Epithelial cell of proximal tubule (primary cell): Measurements from ENCODE around the gene TXNDC17. TPM values are rescaled to one million over a fixed set of nuclear protein-coding genes. Genes with fewer than 3 reads are reported as not detected.
"Not testable (repeated sequence)": the region's sequence is repeated elsewhere in the genome, so short reads cannot be mapped to it uniquely, and the experiment has no call there.

ENCODE experiments used
- DNase-seq: peaks from one replicate; pipeline ENCODE4 v3.0.0-alpha.2; 2011; ENCODE audit warnings: low read depth
- H3K4me3 ChIP-seq: 2 replicates; pipeline ENCODE4 v1.5.1; 2011; ENCODE audit warnings: low read depth, mild to moderate bottlenecking, low read length
- CTCF ChIP-seq: conservative IDR thresholded peaks from 2 replicates; pipeline ENCODE4 v1.5.1; 2012; ENCODE audit warnings: low read depth, mild to moderate bottlenecking, low read length
- total RNA-seq: library from RNA; depleted of rRNA; stranded (reverse); fragments of >200 nt; gene quantifications from 2 replicates; pipeline ENCODE4 v1.2.3, GENCODE V29; 2015

TXNDC17 gene
- total RNA-seq = 351 and 501 TPM in 2 replicates

GRCh38 chr17:6640536-6641246 is at the start of gene TXNDC17, which contains the start of gene KIAA0753:
TSS of gene TXNDC17 (plus strand) at chr17:6641060. CDS start at chr17:6641083, 23 bp downstream.
TSS of gene KIAA0753 (minus strand) at chr17:6640711. CDS start at chr17:6635103, 5,608 bp downstream.
- TF ChIP-seq CTCF = no peak
- DNase-seq = peak; percentile 46
- peak within 1 kb of the TSS; percentile 98 for H3K4me3 ChIP-seq

GRCh38 chr17:6591599-6592158 is 49.2 kb upstream of the TXNDC17 start:
- peak; percentile 70 for DNase-seq

GRCh38 chr17:6592173-6592572 is 48.7 kb upstream of the TXNDC17 start:
- H3K4me3 ChIP-seq = no peak overlapping the region
- peak; percentile 86 for DNase-seq
- no peak for TF ChIP-seq CTCF

More at GRCh38 chr17:6591599-6592158, 49.2 kb upstream of the TXNDC17 start:
- TF ChIP-seq CTCF = no peak
- H3K4me3 ChIP-seq = no peak overlapping the region

- not testable (repeated sequence) for H3K4me3 ChIP-seq, DNase-seq
Observed at GRCh38 chr17:6593371-6593770, 47.5 kb upstream of the TXNDC17 start.

- no peak for DNase-seq
- TF ChIP-seq CTCF = no peak
- H3K4me3 ChIP-seq = no peak overlapping the region
Observed at GRCh38 chr17:6596081-6596480, 44.8 kb upstream of the TXNDC17 start.

- DNase-seq = no peak
- TF ChIP-seq CTCF = no peak
- no peak overlapping the region for H3K4me3 ChIP-seq
Observed at GRCh38 chr17:6596511-6596910, 44.3 kb upstream of the TXNDC17 start.

GRCh38 chr17:6596941-6597340 is 43.9 kb upstream of the TXNDC17 start:
- TF ChIP-seq CTCF = no peak
- no peak for DNase-seq
- no peak overlapping the region for H3K4me3 ChIP-seq
